GM21526 (cell line): ENCODE data around the gene ABCB10.
"Not testable (repeated sequence)": the region's sequence is repeated elsewhere in the genome, so short reads cannot be mapped to it uniquely, and the experiment has no call there.

Source experiments
- ATAC-seq: cut with Tn5 transposase; IDR thresholded peaks from one replicate; pipeline ENCODE4 v1.9.1; 2021; ENCODE audit warnings: moderate library complexity; ENCODE audit not compliant: unreplicated experiment, low FRiP score

ABCB10 gene

GRCh38 chr1:229480495-229480894 is 78.0 kb downstream of the ABCB10 start:
- no peak for ATAC-seq

GRCh38 chr1:229479660-229480399 is 78.7 kb downstream of the ABCB10 start:
- peak; percentile 62 for ATAC-seq

GRCh38 chr1:229478852-229479251 is 79.7 kb downstream of the ABCB10 start:
- peak; percentile 82 for ATAC-seq

- not testable (repeated sequence) for ATAC-seq
Observed at GRCh38 chr1:229475859-229476258, 82.6 kb downstream of the ABCB10 start.

- no peak for ATAC-seq
Observed at GRCh38 chr1:229474509-229474908, 84.0 kb downstream of the ABCB10 start.

- no peak for ATAC-seq
Observed at GRCh38 chr1:229471175-229471574, 87.3 kb downstream of the ABCB10 start.

- no peak for ATAC-seq
Observed at GRCh38 chr1:229470406-229471043, 88.0 kb downstream of the ABCB10 start.

GRCh38 chr1:229466887-229467286 is 91.6 kb downstream of the ABCB10 start:
- no peak for ATAC-seq
